ENCODE measurements around the gene PRKAB1.

DNA sequence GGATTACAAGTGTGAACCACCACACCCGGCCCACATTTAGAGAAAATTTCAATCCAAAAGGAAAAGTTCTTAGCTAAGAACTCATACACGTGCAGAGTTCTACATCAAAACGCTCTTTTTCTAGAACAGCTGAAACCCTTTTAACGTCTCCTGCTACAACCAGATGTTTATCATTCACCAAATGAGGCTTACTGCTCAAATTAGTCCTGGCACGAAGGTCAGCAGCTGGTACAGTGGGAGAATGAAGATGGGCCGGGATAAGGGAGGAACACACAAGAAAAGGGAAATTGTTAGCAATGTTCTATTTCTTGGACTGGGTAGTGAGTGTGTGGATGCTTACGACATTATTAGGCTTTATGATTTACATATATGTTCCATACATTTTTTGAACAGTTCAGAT is 37.2 kb downstream of the PRKAB1 start:
- TF ChIP-seq, protein P1, sequence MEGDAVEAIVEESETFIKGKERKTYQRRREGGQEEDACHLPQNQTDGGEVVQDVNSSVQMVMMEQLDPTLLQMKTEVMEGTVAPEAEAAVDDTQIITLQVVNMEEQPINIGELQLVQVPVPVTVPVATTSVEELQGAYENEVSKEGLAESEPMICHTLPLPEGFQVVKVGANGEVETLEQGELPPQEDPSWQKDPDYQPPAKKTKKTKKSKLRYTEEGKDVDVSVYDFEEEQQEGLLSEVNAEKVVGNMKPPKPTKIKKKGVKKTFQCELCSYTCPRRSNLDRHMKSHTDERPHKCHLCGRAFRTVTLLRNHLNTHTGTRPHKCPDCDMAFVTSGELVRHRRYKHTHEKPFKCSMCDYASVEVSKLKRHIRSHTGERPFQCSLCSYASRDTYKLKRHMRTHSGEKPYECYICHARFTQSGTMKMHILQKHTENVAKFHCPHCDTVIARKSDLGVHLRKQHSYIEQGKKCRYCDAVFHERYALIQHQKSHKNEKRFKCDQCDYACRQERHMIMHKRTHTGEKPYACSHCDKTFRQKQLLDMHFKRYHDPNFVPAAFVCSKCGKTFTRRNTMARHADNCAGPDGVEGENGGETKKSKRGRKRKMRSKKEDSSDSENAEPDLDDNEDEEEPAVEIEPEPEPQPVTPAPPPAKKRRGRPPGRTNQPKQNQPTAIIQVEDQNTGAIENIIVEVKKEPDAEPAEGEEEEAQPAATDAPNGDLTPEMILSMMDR (conservative IDR thresholded peaks at IDR 0.05): no peak
- no peak for TF ChIP-seq EZH2 (IDR thresholded peaks at IDR 0.05; ENCODE audit: low read depth)
